Stomach smooth muscle (tissue), 2 donors: ENCODE results near the gene RPTOR.

ENCODE experiments used
- H3K27ac ChIP-seq: one replicate; pipeline ENCODE4 v1.7.0; 2013; ENCODE audit warnings: mild to moderate bottlenecking, low read length, inconsistent platforms
- H3K27me3 ChIP-seq, 2 donors: one replicate each; pipeline ENCODE4 v1.7.0; 2013; ENCODE audit warnings: low read length in 2 of 2; ENCODE audit not compliant: insufficient read depth in 2 of 2, control insufficient read depth in 1 of 2
- H3K36me3 ChIP-seq, 2 donors: one replicate each; pipeline ENCODE4 v1.7.0; 2013; ENCODE audit warnings: low read length in 2 of 2; ENCODE audit not compliant: control insufficient read depth in 2 of 2, insufficient read depth in 2 of 2
- H3K4me1 ChIP-seq: one replicate; pipeline ENCODE4 v1.7.0; 2013; ENCODE audit warnings: low read length; ENCODE audit not compliant: control insufficient read depth, insufficient read depth
- H3K4me3 ChIP-seq, 2 donors: one replicate each; pipeline ENCODE4 v1.7.0; 2013; ENCODE audit warnings: low read length in 2 of 2
- H3K9ac ChIP-seq, 2 donors: one replicate each; pipeline ENCODE4 v1.7.0; 2013; ENCODE audit warnings: low read length in 2 of 2, mild to moderate bottlenecking in 1 of 2
- H3K9me3 ChIP-seq, 2 donors: one replicate each; pipeline ENCODE4 v1.7.0; 2013; ENCODE audit warnings: low read length in 2 of 2; ENCODE audit not compliant: control insufficient read depth in 2 of 2
- donor health status: healthy.
- donor health status: Pancreatic carcinoma.

Gene RPTOR

DNA sequence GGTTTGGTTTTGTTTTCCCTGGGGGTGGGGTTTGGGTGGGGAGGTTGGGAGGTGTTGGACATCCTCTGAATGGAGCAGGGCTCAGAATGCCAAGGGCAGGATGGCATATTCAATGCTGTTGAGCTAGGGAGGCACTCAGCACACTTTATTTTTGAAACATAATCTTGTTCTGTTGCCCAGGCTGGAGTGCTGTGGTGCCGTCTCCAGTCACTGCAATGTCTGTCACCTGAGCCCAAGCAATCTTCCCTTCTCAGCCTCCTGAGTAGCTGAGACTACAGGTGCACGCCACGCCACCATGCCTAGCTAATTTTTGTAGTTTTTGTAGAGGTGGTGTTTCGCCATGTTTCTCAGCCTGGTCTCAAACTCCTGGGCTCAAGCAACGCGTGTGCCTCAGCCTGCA is 186.1 kb downstream of the RPTOR start:
- Histone ChIP-seq H3K36me3 (peaks cover 0 to 5% of the 10 kb centered on the region in 2 donors), H3K4me1 (peaks cover 3% of the 10 kb centered on the region), H3K4me3 (no peak overlapping the region), H3K9ac (no peak overlapping the region), H3K27me3 (no peaks in the 10 kb centered on the region), H3K27ac (no peak overlapping the region), H3K9me3 (no peaks in the 10 kb centered on the region)

DNA sequence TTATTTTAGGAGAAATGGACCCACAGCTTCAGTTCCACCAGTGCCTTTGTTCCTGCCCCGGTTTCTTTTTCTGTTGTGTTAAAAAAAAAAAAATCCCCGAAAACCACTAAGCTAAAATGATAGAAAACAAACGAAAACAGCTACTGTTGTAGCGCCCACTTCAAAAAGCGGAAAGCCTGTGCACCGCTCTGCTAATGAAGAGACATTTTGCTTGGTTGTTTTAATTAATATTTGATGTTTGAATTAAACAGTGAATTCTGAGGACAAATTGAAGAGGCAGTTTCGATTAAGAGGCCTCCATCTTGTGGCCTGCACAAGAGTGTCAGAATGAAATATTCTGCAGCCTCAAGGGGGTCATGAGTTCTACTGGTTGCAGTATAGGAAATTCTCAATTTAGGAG is 186.7 kb downstream of the RPTOR start:
- Histone ChIP-seq H3K36me3 (peaks cover 0 to 5% of the 10 kb centered on the region in 2 donors), H3K9ac (no peak overlapping the region), H3K27ac (no peak overlapping the region), H3K27me3 (no peaks in the 10 kb centered on the region), H3K4me1 (peaks cover 3% of the 10 kb centered on the region), H3K4me3 (no peak overlapping the region), H3K9me3 (no peaks in the 10 kb centered on the region)

DNA sequence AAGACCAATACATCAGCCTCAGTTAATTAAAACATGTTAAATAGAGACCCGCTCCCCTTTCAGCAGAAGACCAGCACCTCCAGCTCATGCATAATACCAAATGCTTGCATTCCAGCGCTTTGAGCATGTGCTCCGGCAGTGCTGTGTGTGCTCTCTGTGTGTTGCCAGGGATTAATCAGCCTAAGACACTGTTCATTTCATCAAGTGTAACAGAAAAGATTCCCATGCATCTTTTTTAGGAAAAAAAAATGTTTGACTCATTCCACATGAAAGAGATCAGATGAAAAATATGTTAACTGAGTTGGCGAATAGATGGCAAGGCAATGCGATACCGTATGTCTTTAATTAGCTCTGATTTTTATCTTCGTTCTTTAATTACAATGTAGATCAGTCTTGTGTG is 187.6 kb downstream of the RPTOR start:
- Histone ChIP-seq H3K4me1 (peaks cover 3% of the 10 kb centered on the region), H3K36me3 (peaks cover 0 to 2% of the 10 kb centered on the region in 2 donors), H3K9ac (no peak overlapping the region), H3K27me3 (no peaks in the 10 kb centered on the region), H3K4me3 (no peak overlapping the region), H3K9me3 (no peaks in the 10 kb centered on the region), H3K27ac (no peak overlapping the region)

DNA sequence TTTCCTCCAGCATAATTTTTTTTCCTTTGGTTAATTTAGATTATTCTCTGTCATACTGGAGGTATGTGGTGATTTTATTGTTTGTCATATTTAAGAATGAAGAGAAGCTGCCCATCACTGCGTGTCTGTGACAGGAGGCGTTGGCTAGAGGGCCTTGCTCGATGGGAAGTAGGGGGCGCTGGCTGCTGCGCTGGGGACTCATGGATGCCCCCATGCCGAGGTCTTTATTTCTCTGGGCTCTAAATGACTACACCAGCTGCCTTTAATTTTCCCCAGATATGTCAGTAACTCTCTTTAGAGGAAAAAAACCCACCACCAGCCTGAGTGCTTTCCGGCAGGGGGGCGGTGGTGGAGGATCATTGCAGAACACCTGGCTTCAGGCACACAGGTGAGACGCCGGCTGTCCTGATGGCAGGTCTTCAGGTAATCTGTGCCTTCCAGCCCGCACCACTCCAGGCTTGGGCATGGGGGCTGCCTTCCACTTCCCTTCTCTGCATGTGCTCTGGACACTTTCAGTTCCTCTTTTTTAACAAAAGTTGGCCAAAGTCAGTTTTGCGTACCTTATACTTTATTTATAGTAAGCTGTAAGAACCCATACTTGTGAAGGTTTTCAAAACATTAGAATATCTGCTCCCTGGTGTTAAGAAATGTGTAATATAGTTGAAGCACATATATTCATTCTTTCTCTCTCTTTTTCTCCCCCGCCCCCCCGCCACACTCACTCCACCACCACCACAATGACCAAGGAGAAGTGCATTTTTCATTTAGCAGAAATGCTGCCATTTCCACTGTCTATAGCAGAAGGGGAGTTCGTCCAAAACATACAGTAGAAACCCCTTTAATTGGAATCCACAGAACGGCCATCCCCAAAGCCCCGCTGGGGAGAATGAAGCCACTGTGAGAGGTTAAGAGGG is 192.7 kb downstream of the RPTOR start:
- Histone ChIP-seq H3K4me3 (no peak overlapping the region), H3K36me3 (peaks cover 0 to 4% of the 10 kb centered on the region in 2 donors), H3K4me1 (no peaks in the 10 kb centered on the region), H3K27ac (no peak overlapping the region), H3K27me3 (no peaks in the 10 kb centered on the region), H3K9me3 (no peaks in the 10 kb centered on the region), H3K9ac (no peak overlapping the region)

DNA sequence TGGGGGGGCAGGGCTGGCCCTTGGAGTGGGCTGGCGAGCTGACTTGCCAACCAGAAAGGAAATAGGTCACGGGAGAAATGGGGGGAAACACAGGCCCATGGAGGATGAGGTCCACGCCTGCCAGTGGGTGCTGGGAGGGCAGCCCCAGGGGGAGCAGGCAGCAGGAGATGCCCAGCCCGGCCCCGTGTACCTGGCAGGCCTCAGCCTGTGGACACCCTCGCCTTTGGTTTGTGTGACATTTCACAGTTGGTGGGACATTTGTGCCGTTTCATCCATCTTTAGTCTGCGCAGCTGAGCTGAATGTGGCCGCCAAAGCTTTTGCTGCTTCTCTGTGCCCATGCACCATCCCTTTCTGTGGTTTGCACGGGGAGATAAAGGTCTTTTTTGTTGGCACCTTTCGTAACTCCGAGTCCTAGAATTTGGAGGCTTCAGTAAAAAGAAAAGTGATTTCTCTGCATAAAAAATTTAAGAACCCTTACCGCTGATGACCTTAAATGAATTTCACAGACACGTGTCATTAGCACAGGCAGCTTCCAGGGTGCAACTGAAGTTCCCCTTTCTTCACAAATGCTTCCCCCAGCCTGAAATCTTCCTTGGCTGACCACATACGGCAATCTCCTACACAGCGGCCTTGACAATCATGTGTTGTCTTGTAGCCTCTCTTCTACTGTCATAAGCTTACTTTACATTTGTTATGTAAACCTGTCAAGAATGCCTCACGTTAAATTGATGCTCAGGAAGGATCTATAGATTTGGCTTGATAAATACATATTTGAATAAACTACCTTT is 193.6 kb downstream of the RPTOR start:
- Histone ChIP-seq H3K4me1 (no peaks in the 10 kb centered on the region), H3K9ac (no peak overlapping the region), H3K27me3 (no peaks in the 10 kb centered on the region), H3K27ac (no peak overlapping the region), H3K9me3 (no peaks in the 10 kb centered on the region), H3K36me3 (peaks cover 0 to 9% of the 10 kb centered on the region in 2 donors), H3K4me3 (no peak overlapping the region)

DNA sequence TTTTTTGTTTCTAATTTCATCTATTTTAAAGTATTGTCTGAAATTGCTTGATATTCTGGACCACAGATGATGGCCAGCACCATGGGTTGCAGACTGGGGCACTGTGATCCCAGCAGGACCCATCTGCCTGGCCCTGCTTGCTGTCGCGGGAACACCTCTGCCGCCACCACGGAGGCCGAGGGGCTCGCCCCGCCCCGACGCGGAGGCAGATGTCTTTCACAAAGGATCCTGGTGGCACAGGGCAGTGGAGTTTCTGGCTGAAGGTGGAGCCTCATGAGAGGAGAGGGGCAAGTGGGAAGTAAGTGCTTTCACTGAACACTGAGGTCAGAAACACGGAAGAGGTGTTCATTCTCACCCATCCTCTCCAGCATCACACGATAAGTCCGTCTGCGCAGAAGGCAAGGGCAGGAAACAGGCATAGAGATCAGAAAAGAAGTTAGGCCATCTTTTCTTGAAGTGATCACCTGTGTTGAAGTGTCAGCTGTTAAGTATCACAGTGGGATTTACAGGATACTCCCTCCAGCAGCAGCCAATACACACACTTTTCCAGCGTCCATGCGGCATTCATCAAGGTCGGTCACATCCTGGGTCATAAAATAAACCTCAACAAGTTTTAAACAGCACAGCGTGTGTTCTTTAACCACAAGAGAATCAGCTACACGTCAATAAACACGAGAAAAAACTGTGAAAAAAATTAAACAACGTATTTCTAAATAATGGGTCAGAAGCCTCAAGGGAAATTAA is 194.5 kb downstream of the RPTOR start:
- Histone ChIP-seq H3K4me3 (no peak overlapping the region), H3K9me3 (no peaks in the 10 kb centered on the region), H3K27ac (no peak overlapping the region), H3K36me3 (peaks cover 0 to 9% of the 10 kb centered on the region in 2 donors), H3K4me1 (no peaks in the 10 kb centered on the region), H3K27me3 (no peaks in the 10 kb centered on the region), H3K9ac (no peak overlapping the region)

DNA sequence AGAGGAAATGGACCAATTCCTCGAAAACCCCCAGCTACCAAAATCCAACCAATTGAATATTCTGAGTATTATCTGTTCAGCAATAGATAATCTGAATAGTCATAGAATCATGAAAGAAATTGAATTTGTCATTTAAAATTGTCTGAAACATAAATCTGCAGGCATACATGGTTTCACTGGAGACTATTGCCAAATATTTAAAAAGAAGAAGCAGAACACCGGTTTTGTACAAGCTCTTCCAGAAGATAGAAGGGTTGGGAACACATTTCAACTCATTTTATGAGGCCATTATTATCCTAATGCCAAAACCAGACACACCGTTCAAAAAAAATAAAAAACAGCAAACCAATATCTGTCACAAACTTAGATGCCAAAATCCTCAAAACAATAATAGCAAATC is 195.5 kb downstream of the RPTOR start:
- Histone ChIP-seq H3K9me3 (no peaks in the 10 kb centered on the region), H3K27me3 (no peaks in the 10 kb centered on the region), H3K9ac (no peak overlapping the region), H3K36me3 (peaks cover 0 to 9% of the 10 kb centered on the region in 2 donors), H3K4me1 (no peaks in the 10 kb centered on the region), H3K27ac (no peak overlapping the region), H3K4me3 (no peak overlapping the region)

DNA sequence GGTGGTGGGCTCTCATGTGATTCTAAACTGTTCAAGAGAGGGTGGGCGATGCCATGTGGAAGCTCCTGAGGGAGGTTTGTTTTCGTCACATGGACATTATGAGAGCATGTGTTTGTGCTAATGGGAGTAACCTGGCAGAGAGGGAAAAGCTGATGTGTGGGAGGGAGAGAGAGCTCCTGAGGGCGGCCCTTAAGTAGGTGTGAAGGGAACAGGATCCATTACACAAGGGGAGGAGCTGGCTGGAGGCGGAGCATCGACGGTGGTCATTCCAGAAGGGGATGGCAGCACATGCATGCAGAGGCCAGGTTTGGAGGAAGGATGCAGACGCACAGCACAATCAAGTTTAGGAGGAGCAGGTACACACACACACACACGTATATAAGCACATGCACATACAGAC is 197.5 kb downstream of the RPTOR start:
- no peaks in the 10 kb centered on the region for H3K9me3 ChIP-seq
- H3K9ac ChIP-seq: no peak overlapping the region
- no peak overlapping the region for H3K4me3 ChIP-seq
- no peak overlapping the region for H3K27ac ChIP-seq
- H3K36me3 ChIP-seq: peaks cover 0 to 9% of the 10 kb centered on the region in 2 donors
- no peaks in the 10 kb centered on the region for H3K4me1 ChIP-seq
- H3K27me3 ChIP-seq: no peaks in the 10 kb centered on the region

DNA sequence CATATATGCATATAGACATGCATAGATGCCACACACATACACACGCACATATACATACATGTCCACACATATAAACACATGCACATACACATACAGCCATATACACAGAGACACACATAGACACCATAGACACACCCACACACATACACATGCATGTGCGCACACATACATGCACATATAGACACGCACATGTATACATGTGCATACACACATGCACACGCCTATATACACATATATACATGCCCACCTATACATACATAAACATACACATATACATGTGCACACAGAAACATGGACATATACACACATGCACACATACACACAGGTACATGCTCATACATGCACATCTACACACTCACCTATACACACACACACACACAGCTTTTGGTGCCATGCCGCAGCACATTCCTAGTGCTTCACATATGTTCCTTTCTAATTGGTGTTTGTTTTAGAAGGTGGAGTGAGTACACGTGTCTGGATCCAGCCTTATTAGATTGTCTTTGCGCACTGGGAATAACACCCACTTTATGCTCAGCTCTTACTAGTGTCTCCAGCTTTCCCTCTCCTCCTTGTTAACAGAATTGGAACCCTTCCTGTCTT is 198.0 kb downstream of the RPTOR start:
- Histone ChIP-seq H3K27ac (no peak overlapping the region), H3K4me3 (no peak overlapping the region), H3K9me3 (no peaks in the 10 kb centered on the region), H3K9ac (no peak overlapping the region), H3K36me3 (peaks cover 0 to 9% of the 10 kb centered on the region in 2 donors), H3K4me1 (no peaks in the 10 kb centered on the region), H3K27me3 (no peaks in the 10 kb centered on the region)

DNA sequence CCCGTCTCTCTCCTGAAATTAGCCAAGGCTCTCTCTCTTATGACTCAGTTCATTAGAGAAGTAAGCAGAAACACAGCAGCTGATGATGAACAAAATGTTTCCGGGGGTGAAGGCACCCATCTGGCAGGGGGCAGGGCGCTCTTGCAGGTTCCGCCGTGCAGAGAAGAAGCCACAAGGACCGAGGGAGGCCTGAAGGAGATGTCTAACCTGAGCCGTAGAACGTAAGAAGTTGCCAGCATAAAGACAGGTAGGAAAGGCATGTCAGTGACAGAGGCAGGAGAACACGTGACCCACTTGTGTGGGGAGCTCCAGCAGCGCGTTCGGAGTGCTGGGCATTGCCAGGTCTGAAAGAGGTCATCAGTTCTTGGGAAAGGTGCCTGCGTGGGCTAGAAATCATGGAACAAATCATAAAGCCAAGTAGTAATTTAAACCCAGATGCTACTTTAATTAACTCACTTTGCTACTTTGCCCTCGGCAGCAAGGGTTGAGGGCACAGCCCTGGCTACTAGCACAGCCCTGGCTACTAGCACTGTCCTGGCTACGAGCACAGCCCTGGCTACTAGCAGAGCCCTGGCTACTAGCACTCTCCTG is 198.6 kb downstream of the RPTOR start:
- H3K27ac ChIP-seq: no peak overlapping the region
- no peak overlapping the region for H3K4me3 ChIP-seq
- H3K4me1 ChIP-seq: no peaks in the 10 kb centered on the region
- peaks cover 0 to 9% of the 10 kb centered on the region in 2 donors for H3K36me3 ChIP-seq
- no peaks in the 10 kb centered on the region for H3K9me3 ChIP-seq
- no peak overlapping the region for H3K9ac ChIP-seq
- H3K27me3 ChIP-seq: no peaks in the 10 kb centered on the region
